Breast epithelium (tissue), 4 donors: ENCODE data around the gene LRRC19. TPM values are rescaled to one million over a fixed set of nuclear protein-coding genes. Genes with fewer than 3 reads are reported as not detected.

Experiments
- DNase-seq, 2 donors: peaks; one replicate each; pipeline ENCODE4 v3.0.0-alpha.2; 2019; ENCODE audit warnings: low spot score in 2 of 2
- H3K27ac ChIP-seq, 2 donors: fragments of 200-600 bp; sonication (generic) in 1 of 2; one replicate each; pipeline ENCODE4 v1.5.1; 2016 to 2019; ENCODE audit warnings: mild to moderate bottlenecking in 1 of 2
- H3K27me3 ChIP-seq, 2 donors: fragments of 200-600 bp; sonication (generic) in 1 of 2; one replicate each; pipeline versions ENCODE4 v1.5.1 to v1.6.0; 2017 to 2019; ENCODE audit warnings: control low read depth in 1 of 2, mild to moderate bottlenecking in 1 of 2
- H3K36me3 ChIP-seq: fragments of 200-600 bp; one replicate; pipeline ENCODE4 v1.5.1; 2019
- H3K4me1 ChIP-seq, 2 donors: fragments of 200-600 bp; sonication (generic); one replicate each; pipeline ENCODE4 v1.5.1; 2016 to 2019; ENCODE audit warnings: control low read depth in 1 of 2
- H3K4me3 ChIP-seq, 3 donors: fragments of 200-600 bp; sonication (generic); 1 replicate in 2 of 3; 2 replicates in 1 of 3; pipeline ENCODE4 v1.5.1; 2016 to 2019; ENCODE audit warnings: mild to moderate bottlenecking in 3 of 3, moderate library complexity in 2 of 3
- H3K9me3 ChIP-seq, 2 donors: fragments of 200-600 bp; sonication (generic) in 1 of 2; one replicate each; pipeline ENCODE4 v1.5.1; 2016 to 2019; ENCODE audit warnings: control low read depth in 1 of 2
- CTCF ChIP-seq, 3 donors: fragments of 450-650 bp; IDR thresholded peaks; one replicate each; pipeline ENCODE4 v1.5.1; 2016 to 2017; ENCODE audit warnings: antibody characterized with exemption in 3 of 3, mild to moderate bottlenecking in 3 of 3, moderate library complexity in 3 of 3
- POLR2A ChIP-seq: fragments of 450-650 bp; IDR thresholded peaks from one replicate; pipeline ENCODE4 v1.6.1; 2016; ENCODE audit warnings: antibody characterized with exemption, mild to moderate bottlenecking, moderate library complexity
- POLR2AphosphoS5 ChIP-seq, 3 donors: sonication (generic); formaldehyde crosslinking; IDR thresholded peaks; one replicate each; pipeline ENCODE4 v1.6.1; 2017; ENCODE audit warnings: antibody characterized with exemption in 3 of 3
- intact Hi-C: fragments of 100-400 bp; cut with DNase I; formaldehyde crosslinking; loops from one replicate; pipeline ENCODE4 v1.15.1; 2023; ENCODE audit warnings: low total_unique reads
- total RNA-seq, 3 donors: library from RNA; depleted of rRNA; stranded (reverse); fragments of >200 nt; gene quantifications; one replicate each; pipeline ENCODE4 v1.1.0, GENCODE V29; 2016

Gene LRRC19
- total RNA-seq, 3 donors from 2014 or later, result 0.66 TPM; not detected in 2

- Histone ChIP-seq H3K9me3 (no peaks in the 10 kb centered on the region), H3K27me3 (no peaks in the 10 kb centered on the region), H3K27ac (no peak overlapping the region), H3K4me1 (no peaks in the 10 kb centered on the region), H3K36me3 (no peaks in the 10 kb centered on the region), H3K4me3 (no peak overlapping the region)
- intact Hi-C loops, result no loop called here
- no peak for TF ChIP-seq POLR2AphosphoS5 (IDR thresholded peaks at IDR 0.05)
- no peak for TF ChIP-seq CTCF (IDR thresholded peaks at IDR 0.05)
- no peak for DNase-seq
Observed at GRCh38 chr9:27043176-27043575, 37.7 kb upstream of the LRRC19 start.

- no peaks in the 10 kb centered on the region for H3K27me3 ChIP-seq
- DNase-seq, result no peak
- H3K27ac ChIP-seq, result no peak overlapping the region
- TF ChIP-seq POLR2A (no peak), POLR2AphosphoS5 (IDR thresholded peaks at IDR 0.05) (no peak), CTCF (IDR thresholded peaks at IDR 0.05) (no peak)
- no peaks in the 10 kb centered on the region for H3K36me3 ChIP-seq
- H3K4me1 ChIP-seq, result no peaks in the 10 kb centered on the region
- no peak overlapping the region for H3K4me3 ChIP-seq
- H3K9me3 ChIP-seq, result no peaks in the 10 kb centered on the region
- intact Hi-C loops, result no loop called here
Observed at GRCh38 chr9:27042476-27042875, 37.0 kb upstream of the LRRC19 start.

- H3K4me3 ChIP-seq, result no peak overlapping the region
- TF ChIP-seq CTCF (IDR thresholded peaks at IDR 0.05) (no peak), POLR2A (no peak), POLR2AphosphoS5 (IDR thresholded peaks at IDR 0.05) (no peak)
- intact Hi-C loops, result no loop called here
Observed at GRCh38 chr9:27041746-27042145, 36.3 kb upstream of the LRRC19 start.

GRCh38 chr9:27037499-27037898 is 32.0 kb upstream of the LRRC19 start:
- H3K27ac ChIP-seq, result no peak overlapping the region
- no peak for DNase-seq
- no peaks in the 10 kb centered on the region for H3K27me3 ChIP-seq
- no peaks in the 10 kb centered on the region for H3K4me1 ChIP-seq
- intact Hi-C loops, result no loop called here
- H3K36me3 ChIP-seq, result no peaks in the 10 kb centered on the region
- H3K9me3 ChIP-seq, result no peaks in the 10 kb centered on the region
- no peak overlapping the region for H3K4me3 ChIP-seq
- TF ChIP-seq POLR2AphosphoS5 (IDR thresholded peaks at IDR 0.05) (no peak), POLR2A (no peak), CTCF (IDR thresholded peaks at IDR 0.05) (no peak)

More at GRCh38 chr9:27041746-27042145, 36.3 kb upstream of the LRRC19 start:
- Histone ChIP-seq H3K27ac (no peak overlapping the region), H3K4me1 (no peaks in the 10 kb centered on the region), H3K36me3 (no peaks in the 10 kb centered on the region), H3K27me3 (no peaks in the 10 kb centered on the region), H3K9me3 (no peaks in the 10 kb centered on the region)
- DNase-seq, result no peak

GRCh38 chr9:27033815-27034403 is 28.4 kb upstream of the LRRC19 start:
- no peak for DNase-seq
- Histone ChIP-seq H3K9me3 (no peaks in the 10 kb centered on the region), H3K27ac (no peak overlapping the region), H3K4me1 (no peaks in the 10 kb centered on the region), H3K36me3 (no peaks in the 10 kb centered on the region), H3K4me3 (no peak overlapping the region), H3K27me3 (no peaks in the 10 kb centered on the region)
- TF ChIP-seq POLR2A, result no peak
- TF ChIP-seq CTCF (IDR thresholded peaks at IDR 0.05), result peak; percentile 50 to 76 (median 55)
- no peak for TF ChIP-seq POLR2AphosphoS5 (IDR thresholded peaks at IDR 0.05)
- intact Hi-C loops, result loop anchor here (5.0 kb wide), 1 partner anchor 498 kb away; no protein-coding TSS in a partner anchor
